ENCODE data around the gene OR2A25.

DNA sequence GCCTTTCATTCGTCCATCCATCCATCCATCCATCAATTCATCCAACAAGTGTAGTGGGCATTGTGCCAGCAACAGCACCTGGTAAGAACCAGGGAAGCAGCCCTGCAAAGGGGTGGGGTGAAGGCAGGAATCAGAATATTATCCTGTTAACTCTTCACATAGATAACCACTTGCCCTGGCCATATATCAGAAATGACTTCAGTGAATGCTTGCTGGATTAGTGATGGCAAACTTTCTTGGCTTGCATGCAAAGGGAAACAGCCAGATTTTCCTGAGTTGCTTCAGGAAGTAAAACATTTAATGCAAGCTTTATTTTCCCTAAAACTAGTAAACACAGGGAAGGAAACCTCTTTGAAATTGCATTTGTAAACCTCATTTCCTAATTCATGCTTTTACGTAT is 20.1 kb upstream of the OR2A25 start:
- TF ChIP-seq POLR2A (IDR thresholded peaks at IDR 0.05; ENCODE audit: extremely low read depth, insufficient read length) = no peak
- TF ChIP-seq CTCF (IDR thresholded peaks at IDR 0.05; ENCODE audit: low read depth, low read length) = no peak
- TF ChIP-seq, protein P1, sequence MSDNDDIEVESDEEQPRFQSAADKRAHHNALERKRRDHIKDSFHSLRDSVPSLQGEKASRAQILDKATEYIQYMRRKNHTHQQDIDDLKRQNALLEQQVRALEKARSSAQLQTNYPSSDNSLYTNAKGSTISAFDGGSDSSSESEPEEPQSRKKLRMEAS (IDR thresholded peaks at IDR 0.05; ENCODE audit: low read depth, low read length) = no peak

Measured in NB4 (cell line).